ENCODE results near the gene PPIG. TPM values are rescaled to one million over a fixed set of nuclear protein-coding genes. Genes with fewer than 3 reads are reported as not detected.

The PPIG gene
- polyA plus RNA-seq, 1 of the 3 experiments (the other 2 are of a cell fraction): 8.3 TPM

GRCh38 chr2:169620509-169620908 lies 36.4 kb downstream of the PPIG start (continued):
- TF ChIP-seq MEF2A (IDR thresholded peaks at IDR 0.05; ENCODE audit: borderline replicate concordance, low read depth): no peak

- DNase-seq: no peak
- 97% methylated on average over 4 of the region's 4 CpGs for WGBS (ENCODE audit: low lambda C conversion rate)
- POLR2A ChIA-PET: no interaction called here
- no peak overlapping the region for H2AFZ ChIP-seq (ENCODE audit: low read depth)
- H3K4me2 ChIP-seq: no peak overlapping the region
- no peaks in the 10 kb centered on the region for H3F3A ChIP-seq (replicated peaks; ENCODE audit: insufficient read depth)
- H3K4me3 ChIP-seq (ENCODE audit: low read depth in 2 of 2, low read length in 1 of 2): no peak overlapping the region
- no peak overlapping the region for H3K27ac ChIP-seq (ENCODE audit: low read depth in 2 of 2, low read length in 1 of 2)
- H3K36me3 ChIP-seq (replicated peaks in 1 of 2; ENCODE audit: control insufficient read depth in 1 of 2, insufficient read depth in 2 of 2, low read length in 1 of 2): peaks cover 34 to 67% of the 10 kb centered on the region in 2 experiments
- no peak for TF ChIP-seq FOSL2 (IDR thresholded peaks at IDR 0.05; ENCODE audit: borderline replicate concordance, low read depth)
- no peak for TF ChIP-seq MEF2A (IDR thresholded peaks at IDR 0.05; ENCODE audit: borderline replicate concordance, low read depth)
- no peaks in the 10 kb centered on the region for H3K9me3 ChIP-seq
- no peaks in the 10 kb centered on the region for H3K4me1 ChIP-seq (ENCODE audit: control insufficient read depth in 1 of 2, insufficient read depth in 2 of 2, low read depth in 1 of 2, low read length in 1 of 2)
- H3K9ac ChIP-seq: no peak overlapping the region
- CTCF ChIA-PET: interaction anchor here (1.5 kb wide), 1 partner anchor 16 kb away, joined by 4 read pairs; no protein-coding TSS in a partner anchor
- 0 out of 2 replicates have a peak, but pooled peaks cover 6% of the 10 kb centered on the region for H4K20me1 ChIP-seq (ENCODE audit: insufficient read depth)
- peaks cover 25% of the 10 kb centered on the region for H3K79me2 ChIP-seq (ENCODE audit: insufficient read depth)
- no peaks in the 10 kb centered on the region for H3K27me3 ChIP-seq (ENCODE audit: insufficient read depth)
- no peaks in the 10 kb centered on the region for H3K9me2 ChIP-seq
Measured at GRCh38 chr2:169623235-169623634, 39.1 kb downstream of the PPIG start.

DNA sequence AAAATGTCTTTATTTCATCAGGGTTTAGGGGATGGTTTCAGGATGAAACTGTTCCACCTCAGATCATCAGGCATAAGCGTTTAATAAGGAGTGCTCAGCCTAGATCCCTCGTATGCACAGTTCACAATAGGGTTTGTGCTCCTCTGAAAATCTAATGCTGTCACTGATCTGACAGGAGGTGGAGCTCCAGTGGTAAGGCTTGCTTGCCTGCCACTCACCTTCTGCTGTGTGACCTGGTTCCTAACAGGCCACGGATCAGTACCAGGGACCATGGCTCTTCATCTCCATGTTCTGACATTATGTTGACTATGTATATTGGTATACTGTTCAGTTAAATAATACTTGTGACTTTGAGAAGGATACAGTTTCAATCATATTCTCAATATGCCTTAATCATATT lies 41.6 kb downstream of the PPIG start:
- Histone ChIP-seq H3K9me3 (no peaks in the 10 kb centered on the region), H3K9ac (no peak overlapping the region), H3K4me2 (no peak overlapping the region), H3K4me3 (ENCODE audit: low read depth in 2 of 2, low read length in 1 of 2) (no peak overlapping the region), H3K36me3 (replicated peaks in 1 of 2; ENCODE audit: control insufficient read depth in 1 of 2, insufficient read depth in 2 of 2, low read length in 1 of 2) (peaks cover 46 to 72% of the 10 kb centered on the region in 2 experiments), H3K4me1 (ENCODE audit: control insufficient read depth in 1 of 2, insufficient read depth in 2 of 2, low read depth in 1 of 2, low read length in 1 of 2) (no peaks in the 10 kb centered on the region), H2AFZ (ENCODE audit: low read depth) (no peak overlapping the region), H3K27ac (ENCODE audit: low read depth in 2 of 2, low read length in 1 of 2) (no peak overlapping the region), H3K27me3 (ENCODE audit: insufficient read depth) (no peaks in the 10 kb centered on the region), H3F3A (replicated peaks; ENCODE audit: insufficient read depth) (peaks cover 8% of the 10 kb centered on the region), H3K9me2 (no peaks in the 10 kb centered on the region), H4K20me1 (ENCODE audit: insufficient read depth) (no peaks in the 10 kb centered on the region), H3K79me2 (ENCODE audit: insufficient read depth) (peaks cover 1% of the 10 kb centered on the region; the same call in 1 of the 2 replicates)
- ChIA-PET CTCF (interaction anchor here (0.6 kb wide), 1 partner anchor 13 kb away, joined by 3 read pairs; no protein-coding TSS in a partner anchor), POLR2A (no interaction called here)
- no peak for DNase-seq
- TF ChIP-seq RAD21 (IDR thresholded peaks at IDR 0.05; ENCODE audit: low read length) (no peak), NRF1 (IDR thresholded peaks at IDR 0.05; ENCODE audit: low read depth, low read length) (no peak), RFX5 (IDR thresholded peaks at IDR 0.05; ENCODE audit: low read length) (no peak), EP300 (IDR thresholded peaks at IDR 0.05; ENCODE audit: borderline replicate concordance in 1 of 2, low read depth in 1 of 2, low read length in 1 of 2) (no peak), NFIC (IDR thresholded peaks at IDR 0.05; ENCODE audit: borderline replicate concordance) (no peak)
- 95% methylated on average over 3 of the region's 3 CpGs for WGBS (ENCODE audit: low lambda C conversion rate)

GRCh38 chr2:169636440-169637097 lies 52.4 kb downstream of the PPIG start:
- no peaks in the 10 kb centered on the region for H3K27me3 ChIP-seq (ENCODE audit: insufficient read depth)
- no peak overlapping the region for H3K9ac ChIP-seq
- H3K79me2 ChIP-seq (ENCODE audit: insufficient read depth): no peaks in the 10 kb centered on the region
- no peak overlapping the region for H3K4me2 ChIP-seq
- no peaks in the 10 kb centered on the region for H4K20me1 ChIP-seq (ENCODE audit: insufficient read depth)
- no peak for DNase-seq
- no peaks in the 10 kb centered on the region for H3K9me3 ChIP-seq
- no peaks in the 10 kb centered on the region for H3K9me2 ChIP-seq
- ChIA-PET POLR2A (no interaction called here), CTCF (no interaction called here)
- H2AFZ ChIP-seq (ENCODE audit: low read depth): no peak overlapping the region
- no peak overlapping the region for H3K4me3 ChIP-seq (ENCODE audit: low read depth in 2 of 2, low read length in 1 of 2)
- no peaks in the 10 kb centered on the region for H3F3A ChIP-seq (replicated peaks; ENCODE audit: insufficient read depth)
- WGBS (ENCODE audit: low lambda C conversion rate): 95% methylated on average over 8 of the region's 8 CpGs
- H3K36me3 ChIP-seq (replicated peaks in 1 of 2; ENCODE audit: control insufficient read depth in 1 of 2, insufficient read depth in 2 of 2, low read length in 1 of 2): peaks cover 74 to 77% of the 10 kb centered on the region in 2 experiments
- H3K27ac ChIP-seq (ENCODE audit: low read depth in 2 of 2, low read length in 1 of 2): no peak overlapping the region; a peak in 1 of 4 replicates
- no peaks in the 10 kb centered on the region; a peak in 1 of 4 replicates for H3K4me1 ChIP-seq (ENCODE audit: control insufficient read depth in 1 of 2, insufficient read depth in 2 of 2, low read depth in 1 of 2, low read length in 1 of 2)
- TF ChIP-seq MXI1 (IDR thresholded peaks at IDR 0.05; ENCODE audit: low read depth, low read length) (no peak), FOXJ3 (CRISPR knock-in tag; IDR thresholded peaks at IDR 0.05) (no peak), EZH2phosphoT487 (IDR thresholded peaks at IDR 0.05; ENCODE audit: borderline replicate concordance, low read depth) (no peak), FOXM1 (IDR thresholded peaks at IDR 0.05; ENCODE audit: low read depth) (no peak), USF1 (IDR thresholded peaks at IDR 0.05; ENCODE audit: borderline replicate concordance, low read depth) (no peak), POLR2AphosphoS5 (IDR thresholded peaks at IDR 0.05; ENCODE audit: low read depth, low read length) (no peak), SMC3 (IDR thresholded peaks at IDR 0.05; ENCODE audit: low read depth, low read length) (no peak), PBX3 (IDR thresholded peaks at IDR 0.05) (no peak), GATA2 (CRISPR knock-in tag; IDR thresholded peaks at IDR 0.05) (no peak)
- TF ChIP-seq, protein P1, sequence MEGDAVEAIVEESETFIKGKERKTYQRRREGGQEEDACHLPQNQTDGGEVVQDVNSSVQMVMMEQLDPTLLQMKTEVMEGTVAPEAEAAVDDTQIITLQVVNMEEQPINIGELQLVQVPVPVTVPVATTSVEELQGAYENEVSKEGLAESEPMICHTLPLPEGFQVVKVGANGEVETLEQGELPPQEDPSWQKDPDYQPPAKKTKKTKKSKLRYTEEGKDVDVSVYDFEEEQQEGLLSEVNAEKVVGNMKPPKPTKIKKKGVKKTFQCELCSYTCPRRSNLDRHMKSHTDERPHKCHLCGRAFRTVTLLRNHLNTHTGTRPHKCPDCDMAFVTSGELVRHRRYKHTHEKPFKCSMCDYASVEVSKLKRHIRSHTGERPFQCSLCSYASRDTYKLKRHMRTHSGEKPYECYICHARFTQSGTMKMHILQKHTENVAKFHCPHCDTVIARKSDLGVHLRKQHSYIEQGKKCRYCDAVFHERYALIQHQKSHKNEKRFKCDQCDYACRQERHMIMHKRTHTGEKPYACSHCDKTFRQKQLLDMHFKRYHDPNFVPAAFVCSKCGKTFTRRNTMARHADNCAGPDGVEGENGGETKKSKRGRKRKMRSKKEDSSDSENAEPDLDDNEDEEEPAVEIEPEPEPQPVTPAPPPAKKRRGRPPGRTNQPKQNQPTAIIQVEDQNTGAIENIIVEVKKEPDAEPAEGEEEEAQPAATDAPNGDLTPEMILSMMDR (IDR thresholded peaks at IDR 0.05): no peak
